Stomach (tissue), 4 donors: ENCODE results near the gene USP10.
A peak's percentile ranks its signal among the peaks of the same experiment; 100 is the strongest.

Experiments
- CTCF ChIP-seq, 7 experiments: fragments of 450-650 bp in 4 of 7; fragments of 200-600 bp in 3 of 7; sonication (generic) in 3 of 7; IDR thresholded peaks; one replicate each; pipeline ENCODE4 v1.5.1; 2016 to 2019; ENCODE audit warnings: antibody characterized with exemption in 7 of 7, control low read depth in 2 of 7, mild to moderate bottlenecking in 1 of 7
- POLR2A ChIP-seq, 4 donors: fragments of 450-650 bp; IDR thresholded peaks; one replicate each; pipeline ENCODE4 v1.6.1; 2016; ENCODE audit warnings: antibody characterized with exemption in 4 of 4, control low read depth in 2 of 4, mild to moderate bottlenecking in 1 of 4, moderate library complexity in 1 of 4
- POLR2AphosphoS5 ChIP-seq, 3 donors: sonication (generic); formaldehyde crosslinking; IDR thresholded peaks; one replicate each; pipeline ENCODE4 v1.6.1; 2016; ENCODE audit warnings: antibody characterized with exemption in 3 of 3

GRCh38 chr16:84774810-84775209 is 75.0 kb downstream of the USP10 start:
- TF ChIP-seq CTCF (IDR thresholded peaks at IDR 0.05), result no peak
- TF ChIP-seq POLR2AphosphoS5 (IDR thresholded peaks at IDR 0.05), result peak in 2 of 3 donors; percentile 60 to 75
- TF ChIP-seq POLR2A (IDR thresholded peaks at IDR 0.05), result no peak
